HepG2 (cell line): ENCODE results near the gene GMEB1. TPM values are rescaled to one million over a fixed set of nuclear protein-coding genes. Genes with fewer than 3 reads are reported as not detected.

Experiments used
- ASH2L ChIP-seq: fragments of 300-600, 200-600 bp; sonication (generic); IDR thresholded peaks from 2 replicates; pipeline ENCODE4 v1.7.0; 2017; ENCODE audit warnings: low read depth, mild to moderate bottlenecking, moderate library complexity, mixed read lengths, low read length; ENCODE audit not compliant: insufficient read length
- BRD4 ChIP-seq: sonication (generic); formaldehyde crosslinking; IDR thresholded peaks from 2 replicates; pipeline ENCODE4 v1.4.0; 2020; ENCODE audit warnings: missing genetic modification reagents
- E2F5 ChIP-seq: sonication (generic); formaldehyde crosslinking; conservative IDR thresholded peaks from 2 replicates; pipeline ENCODE4 v1.4.0; 2020; ENCODE audit warnings: missing genetic modification reagents
- FOXM1 ChIP-seq: sonication (generic); formaldehyde crosslinking; IDR thresholded peaks from 2 replicates; pipeline ENCODE4 v1.5.0; 2020; ENCODE audit warnings: missing genetic modification reagents
- KIAA2018 ChIP-seq: sonication (generic); formaldehyde crosslinking; IDR thresholded peaks from 2 replicates; pipeline ENCODE4 v1.5.0; 2020; ENCODE audit warnings: mild to moderate bottlenecking, missing genetic modification reagents, borderline replicate concordance
- NR1H2 ChIP-seq: sonication (generic); formaldehyde crosslinking; IDR thresholded peaks from 2 replicates; pipeline ENCODE4 v1.8.1; 2022; ENCODE audit warnings: low read depth, missing genetic modification reagents, borderline replicate concordance
- POLR2A ChIP-seq, 2 experiments: IDR thresholded peaks; 2 replicates each; pipeline ENCODE4 v1.6.1; 2011; ENCODE audit warnings: low read depth in 2 of 2, low read length in 2 of 2, mild to moderate bottlenecking in 1 of 2, moderate library complexity in 1 of 2; ENCODE audit not compliant: insufficient read depth in 1 of 2
- RBM39 ChIP-seq: fragments of 200-400 bp; formaldehyde crosslinking; IDR thresholded peaks from one replicate; pipeline ENCODE4 v1.6.1; 2018; ENCODE audit warnings: antibody characterized with exemption, mild to moderate bottlenecking, low read depth, low read length; ENCODE audit not compliant: poor library complexity, severe bottlenecking
- SALL1 ChIP-seq: sonication (generic); formaldehyde crosslinking; IDR thresholded peaks from 2 replicates; pipeline ENCODE4 v1.8.0; 2022; ENCODE audit warnings: mild to moderate bottlenecking, missing genetic modification reagents
- ZFP36L1 ChIP-seq: sonication (generic); formaldehyde crosslinking; IDR thresholded peaks from 2 replicates; pipeline ENCODE4 v1.8.0; 2022; ENCODE audit warnings: mild to moderate bottlenecking, missing genetic modification reagents, moderate library complexity
- ZFP62 ChIP-seq: sonication (generic); formaldehyde crosslinking; IDR thresholded peaks from 2 replicates; pipeline ENCODE4 v1.4.0; 2020; ENCODE audit warnings: missing genetic modification reagents
- ZFYVE20 ChIP-seq: sonication (generic); formaldehyde crosslinking; IDR thresholded peaks from 2 replicates; pipeline ENCODE4 v1.8.0; 2023; ENCODE audit warnings: low read depth, mild to moderate bottlenecking, moderate library complexity, missing genetic modification reagents, borderline replicate concordance
- ZNF30 ChIP-seq: sonication (generic); formaldehyde crosslinking; IDR thresholded peaks from 2 replicates; pipeline ENCODE4 v1.5.0; 2020; ENCODE audit warnings: mild to moderate bottlenecking, missing genetic modification reagents
- polyA plus RNA-seq, 8 experiments: library from polyadenylated mRNA; depleted of rRNA in 3 of 8; stranded (reverse) in 7 of 8; unstranded in 1 of 8; fragments of >200 nt; fragmentation: Illumina TruSeq in 4 of 8; extraction: Trizol in 4 of 8; gene quantifications; 2 replicates each; pipeline versions ENCODE4 v1.2.1 to v1.2.3, GENCODE V29; 2011 to 2016; ENCODE audit warnings: low read depth in 4 of 8, missing spikeins in 1 of 8, mixed read lengths in 1 of 8; ENCODE audit not compliant: insufficient read depth in 1 of 8
- total RNA-seq, 5 experiments: library from RNA; depleted of rRNA; stranded (reverse); fragments of >200 nt; fragmentation: Illumina TruSeq; extraction: Trizol; gene quantifications; 2 replicates each; pipeline ENCODE4 v1.2.3, GENCODE V29; 2016; ENCODE audit warnings: low read depth in 1 of 5
- TF ChIP-seq, protein P1 (sequence below): IDR thresholded peaks from 2 replicates; pipeline ENCODE4 v1.6.1; 2016
- TF ChIP-seq, protein P2 (sequence below): sonication (generic); formaldehyde crosslinking; IDR thresholded peaks from 2 replicates; pipeline ENCODE4 v1.8.1; 2023; ENCODE audit warnings: missing genetic modification reagents, inconsistent platforms, borderline replicate concordance
- TF ChIP-seq, protein P3 (sequence below): sonication (generic); formaldehyde crosslinking; IDR thresholded peaks from 2 replicates; pipeline ENCODE4 v1.9.0; 2022; ENCODE audit warnings: low read depth, missing genetic modification reagents

Gene GMEB1
- total and polyA plus RNA-seq, 2 of the 13 experiments (the other 11 are each of a cell fraction or from before 2014, with no cell fraction given) = 3.0 to 6.0 TPM

DNA sequence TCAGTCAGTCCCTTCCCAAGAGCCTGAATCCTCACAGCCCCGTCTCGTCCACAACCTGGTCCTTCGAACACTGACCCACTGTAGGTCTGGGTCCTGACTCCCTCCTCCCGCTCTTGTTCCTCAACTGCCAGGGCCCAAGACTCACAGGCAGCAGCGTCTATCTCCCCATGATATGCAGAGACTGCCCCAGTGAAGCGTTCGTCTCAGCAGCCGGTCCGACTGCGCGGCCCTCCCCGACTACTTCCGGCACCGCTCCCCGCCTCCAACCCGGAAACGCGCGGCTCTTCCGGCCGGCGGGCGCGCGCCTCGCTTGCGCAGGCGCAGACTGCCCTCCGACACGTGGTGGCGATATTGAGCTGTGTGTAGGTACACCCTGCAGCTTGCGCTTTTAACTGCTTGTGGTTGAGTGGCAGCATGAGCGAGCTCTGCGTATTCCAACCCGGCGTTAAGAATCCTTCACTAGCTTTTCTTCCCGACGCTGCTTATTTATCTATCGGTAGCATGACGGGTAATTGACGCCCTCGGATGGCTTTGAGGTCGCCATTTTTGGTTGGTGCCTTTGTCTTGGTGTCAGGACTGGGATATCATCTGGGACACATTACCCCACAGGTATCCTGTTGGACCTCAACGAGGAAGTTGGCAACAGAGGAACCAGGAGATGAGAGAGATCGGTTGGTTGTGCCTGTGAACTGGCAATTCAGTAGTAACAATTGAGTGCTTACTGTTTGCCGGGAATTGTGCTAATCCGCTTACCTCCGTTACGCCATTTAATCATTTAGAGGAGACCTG is 25.5 kb upstream of the GMEB1 start, which contains the start of gene TAF12 (continued):
- no peak for TF ChIP-seq KIAA2018 (CRISPR knock-in tag)
- TF ChIP-seq, protein P1, sequence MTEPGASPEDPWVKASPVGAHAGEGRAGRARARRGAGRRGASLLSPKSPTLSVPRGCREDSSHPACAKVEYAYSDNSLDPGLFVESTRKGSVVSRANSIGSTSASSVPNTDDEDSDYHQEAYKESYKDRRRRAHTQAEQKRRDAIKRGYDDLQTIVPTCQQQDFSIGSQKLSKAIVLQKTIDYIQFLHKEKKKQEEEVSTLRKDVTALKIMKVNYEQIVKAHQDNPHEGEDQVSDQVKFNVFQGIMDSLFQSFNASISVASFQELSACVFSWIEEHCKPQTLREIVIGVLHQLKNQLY (CRISPR knock-in tag) = no peak
- no peak for TF ChIP-seq ZFYVE20 (CRISPR knock-in tag)
- peak; percentile 90 for TF ChIP-seq SALL1
- TF ChIP-seq, protein P2, sequence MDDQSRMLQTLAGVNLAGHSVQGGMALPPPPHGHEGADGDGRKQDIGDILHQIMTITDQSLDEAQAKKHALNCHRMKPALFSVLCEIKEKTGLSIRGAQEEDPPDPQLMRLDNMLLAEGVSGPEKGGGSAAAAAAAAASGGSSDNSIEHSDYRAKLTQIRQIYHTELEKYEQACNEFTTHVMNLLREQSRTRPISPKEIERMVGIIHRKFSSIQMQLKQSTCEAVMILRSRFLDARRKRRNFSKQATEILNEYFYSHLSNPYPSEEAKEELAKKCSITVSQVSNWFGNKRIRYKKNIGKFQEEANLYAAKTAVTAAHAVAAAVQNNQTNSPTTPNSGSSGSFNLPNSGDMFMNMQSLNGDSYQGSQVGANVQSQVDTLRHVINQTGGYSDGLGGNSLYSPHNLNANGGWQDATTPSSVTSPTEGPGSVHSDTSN (CRISPR knock-in tag) = no peak
- no peak for TF ChIP-seq E2F5 (CRISPR knock-in tag)
- peak; percentile 97 to 99 for TF ChIP-seq POLR2A (IDR thresholded peaks at IDR 0.05; ENCODE audit: insufficient read depth in 1 of 2, low read depth in 2 of 2, low read length in 2 of 2)
- TF ChIP-seq ZFP62 = no peak
- peak; percentile 86; the same call in 1 of the 2 replicates for TF ChIP-seq ZFP36L1 (CRISPR knock-in tag)
- no peak for TF ChIP-seq ZNF30 (CRISPR knock-in tag)
- peak; percentile 74; the same call in 1 of the 2 replicates for TF ChIP-seq NR1H2 (CRISPR knock-in tag)
- peak; percentile 68; the same call in 1 of the 2 replicates for TF ChIP-seq BRD4
- TF ChIP-seq, protein P3, sequence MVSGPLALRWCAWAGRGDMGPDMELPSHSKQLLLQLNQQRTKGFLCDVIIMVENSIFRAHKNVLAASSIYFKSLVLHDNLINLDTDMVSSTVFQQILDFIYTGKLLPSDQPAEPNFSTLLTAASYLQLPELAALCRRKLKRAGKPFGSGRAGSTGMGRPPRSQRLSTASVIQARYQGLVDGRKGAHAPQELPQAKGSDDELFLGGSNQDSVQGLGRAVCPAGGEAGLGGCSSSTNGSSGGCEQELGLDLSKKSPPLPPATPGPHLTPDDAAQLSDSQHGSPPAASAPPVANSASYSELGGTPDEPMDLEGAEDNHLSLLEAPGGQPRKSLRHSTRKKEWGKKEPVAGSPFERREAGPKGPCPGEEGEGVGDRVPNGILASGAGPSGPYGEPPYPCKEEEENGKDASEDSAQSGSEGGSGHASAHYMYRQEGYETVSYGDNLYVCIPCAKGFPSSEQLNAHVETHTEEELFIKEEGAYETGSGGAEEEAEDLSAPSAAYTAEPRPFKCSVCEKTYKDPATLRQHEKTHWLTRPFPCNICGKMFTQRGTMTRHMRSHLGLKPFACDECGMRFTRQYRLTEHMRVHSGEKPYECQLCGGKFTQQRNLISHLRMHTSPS (CRISPR knock-in tag) = no peak
- TF ChIP-seq RBM39 = peak; percentile 67
- no peak for TF ChIP-seq FOXM1 (CRISPR knock-in tag)
- peak; percentile 73 for TF ChIP-seq ASH2L
